AG09319 (cell line): ENCODE data around the gene MSANTD3.
A peak's percentile ranks its signal among the peaks of the same experiment; 100 is the strongest.

Source experiments
- DNase-seq: peaks from one replicate; pipeline ENCODE4 v3.0.0-alpha.2; 2010; ENCODE audit warnings: low read depth; ENCODE audit errors: extremely low read depth
- CTCF ChIP-seq: IDR thresholded peaks from 2 replicates; pipeline ENCODE4 v1.5.1; 2011; ENCODE audit warnings: low read depth, mild to moderate bottlenecking, inconsistent platforms, low read length, moderate library complexity

The MSANTD3 gene

GRCh38 chr9:100466829-100467221, 39.9 kb downstream of the MSANTD3 start:
- TF ChIP-seq CTCF: no peak
- no peak for DNase-seq

- TF ChIP-seq CTCF: no peak
Measured at GRCh38 chr9:100468041-100468440, 41.1 kb downstream of the MSANTD3 start.

GRCh38 chr9:100472268-100472667, 45.3 kb downstream of the MSANTD3 start:
- no peak for TF ChIP-seq CTCF
- no peak for DNase-seq

More at GRCh38 chr9:100468041-100468440, 41.1 kb downstream of the MSANTD3 start:
- no peak for DNase-seq

- no peak for DNase-seq
- peak; percentile 10; the same call in 1 of the 2 replicates for TF ChIP-seq CTCF
Measured at GRCh38 chr9:100472788-100473275, 45.9 kb downstream of the MSANTD3 start, which contains the start of gene TMEFF1. TSS of gene TMEFF1 (plus strand) at chr9:100473149. CDS start at chr9:100473545, 396 bp downstream.

GRCh38 chr9:100473276-100474081, 46.5 kb downstream of the MSANTD3 start:
- no peak for TF ChIP-seq CTCF
- no peak for DNase-seq

- TF ChIP-seq CTCF: no peak
- DNase-seq: no peak
Measured at GRCh38 chr9:100474082-100474923, 47.4 kb downstream of the MSANTD3 start.

- DNase-seq: no peak
- TF ChIP-seq CTCF: no peak
Measured at GRCh38 chr9:100474924-100475276, 48.0 kb downstream of the MSANTD3 start.
